ENCODE measurements around the gene ATXN7L1. TPM values are rescaled to one million over a fixed set of nuclear protein-coding genes. Genes with fewer than 3 reads are reported as not detected.

ATXN7L1 gene
- total RNA-seq, 2 experiments from 2014 or later: 11.2 to 16.9 TPM

GRCh38 chr7:105617280-105618015, 259.0 kb downstream of the ATXN7L1 start:
- H3K36me3 Mint-ChIP-seq (ENCODE audit: low read depth): peaks cover 20% of the 10 kb centered on the region
- no peak overlapping the region for H3K27ac Mint-ChIP-seq
- no peaks in the 10 kb centered on the region for H3K27me3 Mint-ChIP-seq
- ATAC-seq (no peak), DNase-seq (no peak)
- intact Hi-C loops (cut with DNase I, micrococcal nuclease): no loop called here
- no peak overlapping the region for H3K4me3 Mint-ChIP-seq
- no peaks in the 10 kb centered on the region for H3K9me3 Mint-ChIP-seq (ENCODE audit: low read depth)
- POLR2A ChIA-PET: no interaction called here
- H3K4me1 Mint-ChIP-seq: no peaks in the 10 kb centered on the region
- CTCF ChIA-PET: interaction anchor here (0.6 to 0.8 kb wide), 2 partner anchors 10 to 121 kb away, joined by 3 read pairs; no protein-coding TSS in a partner anchor

- Mint-ChIP-seq H3K9me3 (ENCODE audit: low read depth) (no peaks in the 10 kb centered on the region), H3K4me3 (no peak overlapping the region), H3K27ac (no peak overlapping the region), H3K36me3 (ENCODE audit: low read depth) (peaks cover 20% of the 10 kb centered on the region), H3K4me1 (no peaks in the 10 kb centered on the region), H3K27me3 (no peaks in the 10 kb centered on the region)
- intact Hi-C loops (cut with DNase I, micrococcal nuclease): no loop called here
- POLR2A ChIA-PET: no interaction called here
- CTCF ChIA-PET: no interaction called here
- ATAC-seq (no peak), DNase-seq (no peak)
Measured at GRCh38 chr7:105614341-105614840, 262.0 kb downstream of the ATXN7L1 start.

GRCh38 chr7:105613611-105614330, 262.6 kb downstream of the ATXN7L1 start:
- ChIA-PET POLR2A (no interaction called here), CTCF (interaction anchor here (0.6 kb wide), 1 partner anchor 45 kb away, joined by 3 read pairs; no protein-coding TSS in a partner anchor)
- Mint-ChIP-seq H3K9me3 (ENCODE audit: low read depth) (no peaks in the 10 kb centered on the region), H3K36me3 (ENCODE audit: low read depth) (peaks cover 19% of the 10 kb centered on the region), H3K4me3 (no peak overlapping the region), H3K4me1 (no peaks in the 10 kb centered on the region), H3K27me3 (no peaks in the 10 kb centered on the region), H3K27ac (no peak overlapping the region)
- no peak for ATAC-seq
- intact Hi-C loops (cut with DNase I, micrococcal nuclease): no loop called here
- no peak for DNase-seq

GRCh38 chr7:105612806-105613205, 263.6 kb downstream of the ATXN7L1 start:
- ChIA-PET POLR2A (no interaction called here), CTCF (interaction anchor here (0.6 kb wide), 1 partner anchor 46 kb away, joined by 3 read pairs; no protein-coding TSS in a partner anchor)
- H3K9me3 Mint-ChIP-seq (ENCODE audit: low read depth): no peaks in the 10 kb centered on the region
- H3K27me3 Mint-ChIP-seq: no peaks in the 10 kb centered on the region
- H3K4me3 Mint-ChIP-seq: no peak overlapping the region
- intact Hi-C loops (cut with DNase I, micrococcal nuclease): no loop called here
- peaks cover 13% of the 10 kb centered on the region for H3K36me3 Mint-ChIP-seq (ENCODE audit: low read depth)
- no peak overlapping the region for H3K27ac Mint-ChIP-seq
- H3K4me1 Mint-ChIP-seq: no peaks in the 10 kb centered on the region
- DNase-seq: no peak
- ATAC-seq: no peak

GRCh38 chr7:105611856-105612775, 264.3 kb downstream of the ATXN7L1 start:
- Mint-ChIP-seq H3K4me3 (no peak overlapping the region), H3K4me1 (no peaks in the 10 kb centered on the region)

GRCh38 chr7:105610165-105610930, 266.1 kb downstream of the ATXN7L1 start:
- Mint-ChIP-seq H3K36me3 (ENCODE audit: low read depth) (peaks cover 12% of the 10 kb centered on the region), H3K27ac (no peak overlapping the region), H3K9me3 (ENCODE audit: low read depth) (no peaks in the 10 kb centered on the region), H3K4me3 (no peak overlapping the region), H3K27me3 (no peaks in the 10 kb centered on the region), H3K4me1 (no peaks in the 10 kb centered on the region)
- no peak for DNase-seq
- no peak for ATAC-seq
- CTCF ChIA-PET: no interaction called here
- intact Hi-C loops (cut with DNase I, micrococcal nuclease): no loop called here
- POLR2A ChIA-PET: no interaction called here

More at GRCh38 chr7:105611856-105612775, 264.3 kb downstream of the ATXN7L1 start:
- no peak overlapping the region for H3K27ac Mint-ChIP-seq
- H3K9me3 Mint-ChIP-seq (ENCODE audit: low read depth): no peaks in the 10 kb centered on the region
- peaks cover 12% of the 10 kb centered on the region for H3K36me3 Mint-ChIP-seq (ENCODE audit: low read depth)
- intact Hi-C loops (cut with DNase I, micrococcal nuclease): no loop called here
- H3K27me3 Mint-ChIP-seq: no peaks in the 10 kb centered on the region
- POLR2A ChIA-PET: no interaction called here
- ATAC-seq: no peak
- DNase-seq: no peak
- CTCF ChIA-PET: no interaction called here

- ATAC-seq: no peak
- Mint-ChIP-seq H3K4me1 (no peaks in the 10 kb centered on the region), H3K4me3 (no peak overlapping the region), H3K27ac (no peak overlapping the region), H3K36me3 (ENCODE audit: low read depth) (no peaks in the 10 kb centered on the region), H3K27me3 (no peaks in the 10 kb centered on the region), H3K9me3 (ENCODE audit: low read depth) (no peaks in the 10 kb centered on the region)
- intact Hi-C loops (cut with DNase I, micrococcal nuclease): no loop called here
- ChIA-PET POLR2A (no interaction called here), CTCF (no interaction called here)
- no peak for DNase-seq
Measured at GRCh38 chr7:105602325-105603305, 273.8 kb downstream of the ATXN7L1 start.

GRCh38 chr7:105600720-105601550, 275.5 kb downstream of the ATXN7L1 start:
- H3K9me3 Mint-ChIP-seq (ENCODE audit: low read depth): no peaks in the 10 kb centered on the region
- no peak overlapping the region for H3K4me3 Mint-ChIP-seq
- no peaks in the 10 kb centered on the region for H3K36me3 Mint-ChIP-seq (ENCODE audit: low read depth)
- no peaks in the 10 kb centered on the region for H3K4me1 Mint-ChIP-seq
- no peak for DNase-seq
- POLR2A ChIA-PET: no interaction called here
- peaks cover 2% of the 10 kb centered on the region for H3K27me3 Mint-ChIP-seq
- ATAC-seq: no peak
- CTCF ChIA-PET: interaction anchor here (1.0 kb wide), 1 partner anchor 564 kb away, joined by 3 read pairs; no protein-coding TSS in a partner anchor
- H3K27ac Mint-ChIP-seq: no peak overlapping the region
- intact Hi-C loops (cut with DNase I, micrococcal nuclease): no loop called here

GRCh38 chr7:105599551-105599950, 276.8 kb downstream of the ATXN7L1 start:
- no peak for DNase-seq

More at GRCh38 chr7:105599551-105599950, 276.8 kb downstream of the ATXN7L1 start:
- POLR2A ChIA-PET: no interaction called here
- H3K4me1 Mint-ChIP-seq: no peaks in the 10 kb centered on the region
- no peak overlapping the region for H3K27ac Mint-ChIP-seq
- intact Hi-C loops (cut with DNase I, micrococcal nuclease): no loop called here
- peaks cover 2% of the 10 kb centered on the region for H3K27me3 Mint-ChIP-seq
- no peaks in the 10 kb centered on the region for H3K36me3 Mint-ChIP-seq (ENCODE audit: low read depth)
- no peak overlapping the region for H3K4me3 Mint-ChIP-seq
- ATAC-seq: no peak
- no peaks in the 10 kb centered on the region for H3K9me3 Mint-ChIP-seq (ENCODE audit: low read depth)
- CTCF ChIA-PET: interaction anchor here (0.7 kb wide), 1 partner anchor 173 kb away, joined by 3 read pairs; no protein-coding TSS in a partner anchor

Data from activated CD4-positive, alpha-beta T cell treated with anti-CD3 and anti-CD28 coated beads for 36 hours (primary cell).